BJ (cell line): ENCODE results near the gene LIMA1. TPM values are rescaled to one million over a fixed set of nuclear protein-coding genes. Genes with fewer than 3 reads are reported as not detected.

Experiments
- CTCF ChIA-PET: fragments of 350-600 bp; formaldehyde crosslinking; extraction: SDS; loops from one replicate; lab custom pipeline; 2021; ENCODE audit warnings: antibody characterized with exemption, inconsistent platforms; lab: Yijun Ruan, JAX
- POLR2A ChIA-PET: fragments of 300-600 bp; sonication (Branson Sonifier 250); formaldehyde crosslinking; extraction: SDS; loops from one replicate; lab custom pipeline; 2021; ENCODE audit warnings: antibody characterized with exemption; lab: Charles Lee
- DNase-seq: peaks from one replicate; pipeline ENCODE4 v3.0.0-alpha.2; 2011; ENCODE audit warnings: low read depth
- H3K27me3 ChIP-seq: 2 replicates; pipeline ENCODE4 v1.6.0; 2011; ENCODE audit warnings: low read length; ENCODE audit not compliant: control insufficient read depth, insufficient read depth
- H3K36me3 ChIP-seq: 2 replicates; pipeline ENCODE4 v1.5.1; 2011; ENCODE audit warnings: low read length; ENCODE audit not compliant: control insufficient read depth, insufficient read depth
- H3K4me3 ChIP-seq: 2 replicates; pipeline ENCODE4 v1.5.1; 2011; ENCODE audit warnings: low read depth, mild to moderate bottlenecking, control low read depth, low read length
- CTCF ChIP-seq: IDR thresholded peaks from 2 replicates; pipeline ENCODE4 v1.5.1; 2011; ENCODE audit warnings: low read depth, mild to moderate bottlenecking, control low read depth, inconsistent platforms, low read length, moderate library complexity; ENCODE audit not compliant: insufficient read depth
- polyA plus RNA-seq: library from polyadenylated mRNA; depleted of rRNA; stranded (reverse); fragments of >200 nt; gene quantifications from 2 replicates; pipeline ENCODE4 v1.2.3, GENCODE V29; 2011

LIMA1 gene
- polyA plus RNA-seq, 1 experiment = 368 TPM

GRCh38 chr12:50241178-50241577 is 42.1 kb downstream of the LIMA1 start:
- POLR2A ChIA-PET = interaction anchor here (0.6 to 1.4 kb wide), 5 partner anchors 19 to 231 kb away, joined by 3 to 7 read pairs (median 4); no protein-coding TSS in a partner anchor
- H3K4me3 ChIP-seq = no peak overlapping the region
- no peaks in the 10 kb centered on the region for H3K27me3 ChIP-seq
- peaks cover 2% of the 10 kb centered on the region for H3K36me3 ChIP-seq
- no peak for DNase-seq
- TF ChIP-seq CTCF = no peak
- CTCF ChIA-PET = interaction anchor here (0.8 to 3.7 kb wide), 4 partner anchors 13 to 25 kb away, joined by 3 to 13 read pairs (median 4); no protein-coding TSS in a partner anchor

- no peak for DNase-seq
- H3K4me3 ChIP-seq = no peak overlapping the region
- POLR2A ChIA-PET = no interaction called here
- H3K27me3 ChIP-seq = no peaks in the 10 kb centered on the region
- H3K36me3 ChIP-seq = peaks cover 2% of the 10 kb centered on the region
- no peak for TF ChIP-seq CTCF
- CTCF ChIA-PET = interaction anchor here (0.8 to 3.7 kb wide), 3 partner anchors 13 to 25 kb away, joined by 3 to 13 read pairs (median 3); no protein-coding TSS in a partner anchor
Observed at GRCh38 chr12:50240792-50241114, 42.6 kb downstream of the LIMA1 start.

GRCh38 chr12:50240096-50240791 is 43.1 kb downstream of the LIMA1 start:
- CTCF ChIA-PET = interaction anchor here (0.6 to 3.7 kb wide), 4 partner anchors 12 to 59 kb away, joined by 3 to 13 read pairs (median 4); no protein-coding TSS in a partner anchor

GRCh38 chr12:50239355-50239891 is 43.9 kb downstream of the LIMA1 start:
- Histone ChIP-seq H3K27me3 (no peaks in the 10 kb centered on the region), H3K36me3 (peaks cover 2% of the 10 kb centered on the region), H3K4me3 (no peak overlapping the region)
- DNase-seq = no peak
- ChIA-PET CTCF (interaction anchor here (0.6 to 0.7 kb wide), 2 partner anchors 27 to 58 kb away, joined by 3 to 4 read pairs; no protein-coding TSS in a partner anchor), POLR2A (no interaction called here)
- TF ChIP-seq CTCF = no peak

More at GRCh38 chr12:50240096-50240791, 43.1 kb downstream of the LIMA1 start:
- H3K27me3 ChIP-seq = no peaks in the 10 kb centered on the region
- TF ChIP-seq CTCF = no peak
- DNase-seq = no peak
- POLR2A ChIA-PET = no interaction called here
- no peak overlapping the region for H3K4me3 ChIP-seq
- H3K36me3 ChIP-seq = peaks cover 2% of the 10 kb centered on the region

GRCh38 chr12:50234347-50234746 is 49.0 kb downstream of the LIMA1 start:
- no peak overlapping the region for H3K4me3 ChIP-seq
- no peak for DNase-seq
- no peak for TF ChIP-seq CTCF
- H3K27me3 ChIP-seq = no peaks in the 10 kb centered on the region
- peaks cover 2% of the 10 kb centered on the region for H3K36me3 ChIP-seq
- ChIA-PET CTCF (no interaction called here), POLR2A (no interaction called here)
